ENCODE results near the gene NCKAP5.

Gene NCKAP5

DNA sequence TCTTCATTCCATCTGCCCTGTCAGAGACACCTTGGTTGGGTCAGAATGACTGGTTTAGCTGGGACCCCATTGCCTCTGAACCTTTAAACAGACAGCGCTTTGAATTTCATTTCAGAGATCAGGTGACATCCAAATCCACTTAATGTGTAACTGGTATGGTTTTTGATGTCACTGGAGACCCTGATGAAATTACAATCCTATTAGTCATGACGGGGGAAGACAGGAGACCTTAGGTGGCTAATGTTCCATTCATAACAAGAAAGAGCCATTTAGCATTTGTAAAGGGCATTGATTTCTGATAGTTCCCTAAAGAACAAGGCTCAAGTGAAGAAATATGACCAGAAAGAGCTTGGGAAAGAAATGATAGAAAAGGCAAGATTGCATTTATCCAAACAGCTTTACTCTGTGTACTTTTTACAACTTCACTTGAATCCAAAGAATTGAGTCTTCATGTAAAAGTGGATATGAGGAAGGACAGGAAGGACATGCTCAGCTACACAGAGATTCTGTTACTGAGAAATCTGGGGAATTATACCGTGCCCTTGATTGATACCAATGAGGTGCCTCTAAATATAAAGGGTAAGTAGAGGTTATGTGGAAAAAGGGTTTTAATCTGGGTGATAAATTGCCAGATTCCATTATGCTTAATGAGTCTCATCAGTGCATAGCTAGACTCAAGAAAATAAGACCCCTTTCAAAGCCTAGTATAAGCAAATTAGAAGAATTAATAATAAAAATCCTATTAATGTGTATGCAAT, 198.2 kb downstream of the NCKAP5 start:
- DNase-seq: no peak

DNA sequence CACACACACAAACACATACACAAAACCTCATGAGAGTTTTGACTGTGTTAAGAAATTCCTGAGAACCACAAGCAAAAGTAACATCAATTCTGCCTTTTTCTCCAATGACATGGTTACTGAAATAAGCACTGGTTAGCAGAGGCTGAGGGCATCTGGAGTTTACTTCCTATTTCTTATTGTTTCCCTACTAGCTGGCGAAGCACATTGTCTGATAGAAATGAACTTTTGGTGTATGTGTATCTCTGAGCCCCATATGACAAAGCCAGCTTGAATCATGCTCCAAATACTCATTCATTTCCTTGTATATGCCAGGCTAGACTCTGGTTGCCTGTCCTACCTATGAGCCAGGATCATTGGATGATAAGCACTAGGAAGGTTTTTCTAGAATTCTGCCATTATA, 203.1 kb downstream of the NCKAP5 start:
- no peak for DNase-seq

DNA sequence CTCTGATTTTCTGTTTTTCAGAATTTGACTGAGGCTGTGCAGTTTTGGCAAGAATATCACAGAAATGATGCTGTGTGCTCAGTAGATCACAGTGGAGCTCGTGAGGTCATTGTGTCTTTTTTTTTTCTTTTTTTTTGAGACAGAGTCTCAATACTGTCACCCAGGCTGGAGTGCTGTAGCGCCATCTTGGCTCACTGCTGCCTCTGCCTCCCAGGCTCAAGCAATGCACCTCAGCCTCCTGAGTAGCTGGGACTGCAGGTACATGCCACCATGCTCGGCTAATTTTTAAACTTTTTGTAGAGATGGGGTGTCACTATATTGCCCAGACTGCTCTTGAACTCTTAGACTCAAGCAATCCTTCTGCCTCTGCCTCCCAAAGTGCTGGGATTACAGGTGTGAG, 203.6 kb downstream of the NCKAP5 start:
- DNase-seq: no peak

DNA sequence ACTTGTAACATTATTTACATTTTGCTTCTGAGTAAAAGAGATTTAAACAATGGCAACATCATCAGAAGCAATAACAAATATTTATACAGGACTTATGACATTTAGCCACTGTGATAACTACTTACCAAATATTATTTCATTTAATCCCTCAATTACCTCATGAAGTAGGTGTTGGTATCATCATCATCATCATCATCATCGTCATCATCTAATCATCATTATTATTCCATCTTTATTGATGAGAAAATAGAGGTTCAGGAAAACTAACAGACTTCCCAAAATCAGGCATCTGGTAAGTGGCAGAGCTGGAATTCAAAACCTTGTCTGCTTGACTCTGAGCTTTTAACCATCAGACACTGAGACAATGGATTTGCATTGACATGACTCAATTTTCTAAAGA, 204.4 kb downstream of the NCKAP5 start:
- no peak for DNase-seq

DNA sequence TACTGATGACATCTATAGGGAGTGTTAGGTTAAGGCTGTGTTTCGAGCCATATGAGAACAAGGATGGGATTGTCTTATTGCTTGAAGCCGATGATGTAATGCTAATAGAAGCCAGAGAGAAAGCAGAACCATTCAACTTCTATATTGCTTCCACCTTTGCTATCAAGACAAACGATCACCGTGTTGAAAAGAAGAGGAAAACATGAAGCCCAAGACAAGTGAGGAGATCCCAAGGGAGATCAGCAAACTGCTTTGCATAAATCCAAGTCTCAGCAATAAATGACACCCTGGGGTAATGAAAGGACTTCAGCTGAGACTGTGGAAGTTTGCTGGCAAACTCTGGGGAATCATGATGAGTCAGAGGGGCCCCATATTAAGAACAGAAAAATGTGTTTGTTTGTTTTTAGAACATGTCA, 206.2 kb downstream of the NCKAP5 start:
- DNase-seq: no peak

DNA sequence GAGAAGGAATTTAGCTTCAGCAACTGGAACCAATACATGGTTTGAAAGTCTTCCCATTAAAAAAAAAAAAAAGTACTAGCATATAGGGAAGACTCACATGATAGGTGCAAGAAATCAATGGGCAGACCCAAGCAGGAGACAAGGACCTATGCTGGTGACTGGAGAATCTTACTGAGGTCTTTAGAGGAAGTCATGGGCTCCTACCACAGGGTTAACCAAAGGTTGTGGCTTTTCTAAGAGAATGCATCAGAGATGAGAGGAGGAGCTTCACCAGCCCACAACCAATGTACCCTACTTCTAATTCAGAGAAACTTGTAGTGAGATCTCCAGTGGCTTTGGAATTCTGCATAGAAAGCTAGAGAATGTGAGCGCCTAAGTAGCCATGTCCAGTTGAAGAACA, 207.4 kb downstream of the NCKAP5 start:
- no peak for DNase-seq

DNA sequence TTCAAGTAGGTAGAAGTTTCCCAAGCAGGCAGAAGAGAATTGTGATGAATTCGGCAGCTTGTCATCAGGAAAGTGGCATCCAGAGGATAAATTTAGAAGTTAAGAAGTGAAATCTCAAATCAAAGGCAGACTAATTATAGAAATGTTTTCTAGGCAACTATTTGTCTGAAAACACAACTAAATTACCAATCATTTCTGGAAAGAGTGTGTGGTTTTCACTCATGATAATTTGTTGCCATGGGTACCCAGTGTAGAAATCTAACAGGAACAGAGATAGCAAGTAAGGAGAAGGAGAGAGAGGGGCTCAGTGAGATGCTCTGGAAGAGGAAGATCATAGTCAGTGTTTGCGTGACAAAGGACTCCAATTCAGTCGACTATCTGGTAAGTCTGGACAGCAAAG, 208.1 kb downstream of the NCKAP5 start:
- no peak for DNase-seq

DNA sequence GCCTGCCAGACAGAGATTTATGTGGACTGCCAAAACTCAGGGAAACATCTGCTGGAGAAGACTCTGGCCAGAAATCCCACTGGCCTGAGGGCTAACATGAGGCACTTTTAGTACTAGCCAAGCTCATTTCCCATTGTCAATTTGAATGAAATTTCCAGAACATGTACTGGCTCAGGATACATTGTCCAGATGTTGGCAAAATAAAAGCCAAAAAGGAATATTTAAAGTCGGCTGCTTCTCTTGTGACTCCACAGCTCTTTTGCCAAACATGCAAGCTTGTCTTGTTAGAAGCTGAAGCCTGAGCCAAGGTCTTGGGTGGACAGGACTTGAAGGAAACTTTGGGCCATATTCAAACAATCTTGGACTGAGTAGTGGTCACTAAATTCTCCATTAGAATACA, 215.5 kb downstream of the NCKAP5 start:
- DNase-seq: no peak

DNA sequence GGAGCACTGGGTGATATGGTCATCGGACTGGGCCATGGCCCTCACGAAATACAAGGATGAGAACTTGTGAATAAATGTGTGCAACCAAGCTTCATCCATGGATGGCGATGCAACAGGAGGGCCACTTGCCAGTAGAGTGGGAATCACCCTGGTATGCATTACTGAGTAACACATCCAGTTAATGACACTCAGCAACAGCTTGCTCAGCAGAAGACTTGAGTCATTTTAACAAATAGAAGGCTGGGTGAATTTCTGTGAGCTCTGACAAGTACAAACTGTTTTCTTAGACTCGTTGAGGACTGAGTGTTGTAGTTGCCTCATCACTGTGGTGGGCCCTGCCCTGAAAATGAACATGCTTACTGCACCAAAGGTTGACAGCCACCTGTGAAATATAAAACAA, 221.6 kb downstream of the NCKAP5 start:
- no peak for DNase-seq

DNA sequence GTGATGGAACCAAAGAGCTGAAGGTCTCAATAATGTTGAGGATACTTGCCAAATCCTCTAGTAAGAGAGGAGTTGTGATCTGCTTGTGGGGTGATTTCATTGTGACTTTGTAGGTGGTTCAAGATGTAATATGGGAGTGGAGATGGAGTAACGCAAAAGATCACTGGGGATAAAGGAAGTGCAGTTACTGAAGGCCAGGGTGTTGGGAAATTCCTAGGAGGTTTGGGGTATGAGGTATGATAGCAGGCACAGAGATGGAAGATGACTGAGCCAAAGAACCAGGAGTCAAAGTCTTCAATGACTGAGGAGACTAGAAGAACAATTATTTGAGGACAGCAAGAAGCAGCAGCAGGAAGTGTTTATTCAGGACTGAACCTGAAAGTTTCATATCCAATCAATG, 222.6 kb downstream of the NCKAP5 start:
- no peak for DNase-seq

DNA sequence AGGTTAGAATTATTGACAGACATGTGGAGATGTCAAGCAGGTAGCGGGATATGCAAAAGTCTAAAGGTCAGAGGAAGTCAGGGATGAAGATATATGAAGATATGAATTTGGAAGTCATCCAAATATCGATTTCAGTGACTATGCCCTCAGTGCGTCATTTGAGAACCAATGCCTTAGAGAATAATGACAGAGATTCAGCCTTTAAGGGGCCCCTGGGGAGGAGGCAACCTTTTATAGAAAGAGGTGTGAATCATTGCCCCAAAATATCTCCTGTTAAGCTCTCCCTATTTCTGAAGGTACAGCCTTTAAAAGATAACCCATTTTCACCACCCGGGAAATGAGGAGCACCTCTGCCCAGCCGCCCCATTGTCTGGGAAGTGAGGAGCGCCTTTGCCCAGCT, 223.4 kb downstream of the NCKAP5 start:
- no peak for DNase-seq

DNA sequence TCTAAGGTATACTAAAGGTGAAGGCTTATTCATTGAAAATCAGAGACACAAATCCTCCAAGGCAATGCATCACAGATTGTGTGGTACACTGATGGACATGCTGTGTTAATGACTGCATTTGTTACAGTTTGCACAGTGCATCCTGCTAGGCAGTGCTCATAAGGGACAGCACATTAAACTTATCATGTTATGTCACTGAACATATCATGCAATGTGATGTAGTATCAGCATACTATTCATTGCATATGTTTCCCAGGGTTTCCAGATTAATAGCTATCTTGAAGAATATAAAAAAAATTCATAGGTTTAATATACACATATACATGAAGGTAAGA, 225.3 kb downstream of the NCKAP5 start:
- no peak for DNase-seq

DNA sequence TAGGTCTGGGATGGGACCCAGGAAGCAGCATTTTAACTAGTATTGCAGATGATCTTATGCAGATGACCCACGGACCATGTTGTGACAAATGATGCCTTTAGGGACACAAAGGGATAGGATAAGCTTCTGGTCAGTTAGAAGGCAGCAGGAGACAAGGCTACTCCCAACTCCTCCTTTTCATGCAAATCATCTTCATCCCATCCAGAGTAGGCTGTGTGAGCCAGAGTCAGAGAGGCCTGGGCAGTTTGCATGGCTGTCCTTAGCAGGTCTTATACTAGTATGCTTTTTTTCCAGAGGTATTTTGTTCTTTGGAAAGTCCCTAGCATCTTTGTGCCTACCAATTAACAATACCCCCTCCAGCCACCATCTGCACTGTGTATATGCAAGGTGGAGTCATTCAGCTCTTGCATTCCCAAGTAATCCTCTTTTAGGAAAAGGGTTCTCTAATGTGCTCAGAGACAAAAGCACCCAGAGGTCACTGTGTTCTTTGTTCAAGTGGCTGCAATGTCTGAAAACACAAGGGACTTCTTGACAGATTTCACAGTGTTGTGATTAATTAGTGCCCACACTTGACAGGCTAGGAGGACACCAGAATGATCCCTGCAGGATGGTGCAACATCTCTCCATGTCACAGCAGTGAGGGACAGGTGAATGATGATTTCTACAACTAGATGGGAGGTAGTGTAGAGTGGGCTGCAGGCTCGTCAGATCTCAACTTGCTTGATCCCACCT, 225.8 kb downstream of the NCKAP5 start:
- DNase-seq: no peak

DNA sequence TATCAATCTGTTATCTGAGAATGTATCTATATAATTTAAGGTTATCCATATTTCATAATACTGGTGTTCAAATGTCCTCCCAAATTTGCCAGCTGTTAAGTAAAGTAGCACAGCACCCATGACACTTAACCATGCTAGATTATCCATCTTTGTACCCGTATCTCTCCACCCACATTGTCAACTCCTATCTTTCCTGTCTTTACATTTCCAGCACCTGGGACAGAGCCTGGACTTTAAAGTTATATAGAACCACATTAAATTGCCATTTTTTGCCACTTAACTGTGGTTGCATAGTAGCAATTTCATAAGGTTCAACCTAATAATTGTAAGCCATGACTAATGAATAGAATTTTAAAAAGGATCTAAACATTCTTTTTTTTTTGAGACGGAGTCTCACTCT, 226.7 kb downstream of the NCKAP5 start:
- DNase-seq: no peak

DNA sequence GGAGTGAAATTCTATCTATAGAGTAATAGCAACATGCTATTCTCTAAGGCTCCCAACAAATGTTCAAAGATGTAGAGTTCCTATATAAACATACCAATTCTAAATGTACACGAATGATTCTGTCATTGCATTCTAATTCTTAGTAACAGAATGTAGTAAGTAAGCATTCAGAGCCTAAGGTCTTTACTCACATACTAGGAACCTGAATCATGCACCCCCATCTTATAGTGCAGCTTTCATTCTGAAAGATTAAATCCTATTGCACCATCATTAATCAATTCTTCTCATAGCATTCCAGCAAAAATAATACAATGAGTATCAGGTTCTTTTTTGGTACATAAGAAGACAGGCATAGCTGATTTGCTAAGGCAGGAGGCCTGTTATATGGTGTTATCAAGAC, 230.0 kb downstream of the NCKAP5 start:
- no peak for DNase-seq

DNA sequence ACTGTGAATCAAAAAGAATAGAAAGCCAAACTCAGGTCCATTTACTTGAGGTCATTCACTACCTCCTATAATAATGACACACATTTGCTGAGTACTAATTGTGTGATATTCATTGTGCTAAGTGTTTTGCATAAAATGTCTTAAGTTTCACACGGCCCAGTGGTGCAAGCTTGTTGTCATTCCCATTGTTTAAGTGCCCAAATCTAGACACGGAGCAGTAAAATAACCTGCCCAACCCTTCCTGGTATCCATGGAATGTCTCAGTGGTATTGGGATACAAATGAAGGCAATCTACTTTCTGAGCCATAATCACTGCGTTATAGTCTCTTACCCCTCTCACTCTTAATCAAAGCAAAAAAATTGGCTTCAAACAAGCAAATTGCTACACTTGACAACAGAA, 233.3 kb downstream of the NCKAP5 start:
- no peak for DNase-seq

DNA sequence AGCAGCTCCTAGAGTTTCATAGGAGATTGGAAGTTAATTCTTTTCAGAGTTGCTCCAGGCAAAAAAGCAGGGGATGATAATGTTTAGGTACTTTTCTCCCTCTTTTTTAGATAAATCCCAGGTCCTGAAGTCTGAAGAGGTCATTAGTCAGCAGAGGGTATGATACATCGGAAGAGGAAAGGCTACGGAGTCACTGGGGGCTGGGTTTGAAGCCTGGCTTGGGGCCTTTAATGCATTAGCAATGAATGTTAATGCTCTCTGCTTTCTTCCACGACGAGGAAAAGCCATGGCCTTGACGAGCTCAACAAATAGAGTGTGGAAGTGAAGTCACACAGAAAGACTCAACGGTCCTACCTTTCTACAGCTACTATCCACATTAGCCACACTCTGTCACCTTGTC, 235.1 kb downstream of the NCKAP5 start:
- DNase-seq: no peak

DNA sequence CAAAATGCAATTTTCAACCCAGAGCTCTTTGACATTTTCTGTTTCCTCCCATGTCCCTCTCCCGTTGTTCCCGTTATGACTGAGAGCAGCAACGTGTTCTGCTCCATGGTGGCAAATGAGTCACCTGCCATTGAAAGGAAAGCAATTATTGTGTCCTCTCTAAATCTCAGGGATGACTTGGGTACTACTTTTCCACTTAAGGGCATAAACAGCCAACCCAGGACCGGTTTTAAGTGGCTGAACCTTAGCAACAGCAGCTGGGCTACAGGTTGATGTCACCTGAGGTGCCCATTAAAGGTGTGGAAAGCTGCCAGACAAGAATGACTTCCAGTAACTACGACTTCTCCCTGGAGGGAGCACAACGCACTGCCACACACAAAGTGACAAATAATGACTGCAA, 236.8 kb downstream of the NCKAP5 start:
- DNase-seq: no peak

DNA sequence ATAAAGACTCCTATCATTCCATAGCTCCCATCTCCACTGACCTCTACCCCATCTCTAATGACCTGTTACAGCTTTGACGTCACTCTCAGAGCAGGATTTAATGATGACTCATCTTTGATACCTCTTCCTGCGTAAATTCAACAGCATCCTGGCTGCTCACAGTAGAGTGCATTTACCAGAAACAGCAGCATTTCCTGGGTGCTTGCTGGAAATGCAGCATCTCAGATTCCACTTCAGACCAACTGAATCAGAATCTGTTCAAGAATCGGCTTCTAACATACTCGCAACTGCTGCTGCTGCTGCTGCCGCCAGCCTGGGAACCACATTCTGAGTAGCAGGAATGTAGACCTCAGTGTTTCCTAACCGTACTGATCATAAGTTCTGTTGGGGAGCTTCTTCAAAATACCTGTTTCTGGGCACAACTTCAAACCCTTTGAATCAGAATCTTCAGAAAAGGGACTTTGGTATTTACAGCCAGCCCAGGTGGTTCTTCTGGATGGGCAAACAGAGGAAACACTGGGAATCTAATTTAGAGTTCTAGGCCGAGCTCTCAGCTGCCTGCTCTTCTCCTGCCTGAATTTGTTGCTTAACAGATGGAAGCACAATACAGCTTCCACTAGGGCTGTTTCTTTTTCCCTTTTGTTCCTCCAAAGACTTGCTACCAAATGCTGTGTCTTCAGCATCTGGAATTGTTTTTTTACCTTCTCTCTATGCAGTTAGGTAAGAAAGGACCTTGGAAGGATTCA, 241.4 kb downstream of the NCKAP5 start:
- no peak for DNase-seq

DNA sequence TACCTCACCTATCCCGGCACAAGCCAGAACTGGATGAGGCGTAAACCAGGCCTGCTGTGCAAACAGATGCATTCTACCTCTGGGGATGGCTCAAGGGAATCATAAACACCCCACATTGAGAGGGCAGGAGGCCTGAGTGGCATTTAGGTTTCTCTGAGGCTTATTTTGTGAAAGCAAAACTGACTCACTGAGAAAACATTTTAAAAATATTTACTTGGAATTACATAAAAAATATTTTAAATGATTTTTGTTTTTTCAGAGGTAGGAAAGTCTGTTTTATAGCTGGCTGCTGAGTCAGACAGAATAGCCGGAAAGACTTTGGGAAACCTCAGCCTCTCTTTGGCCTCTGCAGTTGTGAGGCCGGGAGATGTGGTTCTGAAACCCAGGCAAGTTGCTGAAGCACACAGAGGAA, 244.1 kb downstream of the NCKAP5 start:
- no peak for DNase-seq

DNA sequence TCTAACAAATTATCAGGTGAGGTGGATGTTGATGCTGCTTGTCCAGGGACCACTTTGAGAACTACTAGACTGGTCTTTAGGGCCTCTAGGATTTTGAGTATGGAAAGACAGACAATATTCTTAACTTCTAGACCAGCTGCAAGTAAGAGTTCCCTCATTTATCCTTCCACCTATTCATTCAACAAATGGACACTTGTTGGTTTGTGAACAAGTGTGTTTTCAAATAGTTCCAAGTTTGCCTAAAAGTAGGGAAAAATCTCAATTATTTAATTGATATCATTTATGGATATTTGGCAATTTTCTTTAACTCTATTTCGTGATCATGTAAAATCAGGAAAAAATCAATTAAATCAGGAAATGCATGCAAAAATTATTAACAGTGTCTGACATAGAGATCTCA, 245.4 kb downstream of the NCKAP5 start:
- DNase-seq: no peak

DNA sequence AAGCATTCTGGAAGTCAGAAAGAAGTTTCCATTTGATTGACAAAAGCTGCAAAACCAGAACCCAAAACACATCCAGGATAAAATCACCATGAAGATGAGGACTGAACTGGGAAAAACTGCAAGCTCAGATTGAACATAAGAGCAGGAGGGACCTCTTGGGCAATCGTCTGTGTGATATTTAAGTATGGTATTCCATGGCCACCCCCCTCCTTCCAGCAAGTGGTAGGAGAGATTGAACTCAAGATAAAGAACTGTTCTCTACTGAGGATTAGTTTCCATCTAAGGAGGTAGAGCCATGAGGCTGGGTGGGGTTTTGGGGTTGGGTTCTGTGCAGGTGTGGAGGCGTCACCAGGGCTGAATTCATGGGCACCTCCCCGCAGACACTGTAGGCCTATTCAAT, 251.1 kb downstream of the NCKAP5 start:
- DNase-seq: no peak

DNA sequence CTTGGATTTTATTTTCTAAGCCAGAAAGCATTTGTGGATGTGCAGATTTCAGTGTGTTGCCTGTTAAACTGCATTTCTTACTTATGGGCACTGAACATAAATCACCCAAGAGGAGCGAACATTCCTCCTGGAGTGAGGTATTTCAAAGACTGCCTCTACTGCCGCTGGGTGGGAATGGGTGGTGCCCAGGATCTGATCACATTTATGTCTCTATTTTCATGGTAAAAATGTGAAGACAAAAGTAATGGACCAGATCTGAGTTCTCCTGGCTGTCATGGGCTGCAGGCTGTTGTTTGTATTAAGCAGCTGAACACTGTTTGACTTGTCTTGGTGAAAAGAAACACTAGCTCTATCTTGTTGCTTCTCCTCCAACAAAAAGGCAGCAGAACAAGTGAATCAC, 251.7 kb downstream of the NCKAP5 start:
- no peak for DNase-seq

DNA sequence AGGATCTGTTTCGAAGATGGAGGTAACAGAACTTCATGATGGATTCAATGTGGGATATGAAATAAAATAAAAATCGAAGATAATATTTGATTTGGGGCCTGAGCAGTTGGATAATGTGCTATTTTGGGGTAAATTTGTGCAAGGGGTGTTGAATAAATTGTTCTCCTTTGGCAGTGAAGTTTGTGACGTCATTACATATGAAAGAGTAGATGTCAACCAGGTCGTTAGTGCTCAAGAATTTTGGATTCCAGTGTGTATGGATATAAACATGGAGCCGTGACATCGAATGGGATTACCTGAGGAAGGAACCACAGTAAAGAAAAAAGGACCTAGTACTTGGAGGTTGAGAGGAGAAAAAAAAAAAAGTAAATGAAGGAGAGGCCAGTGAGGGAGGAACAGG, 253.0 kb downstream of the NCKAP5 start:
- no peak for DNase-seq
